Renal cortical epithelial cell (primary cell): Measurements from ENCODE around the gene NKX2-2. TPM values are rescaled to one million over a fixed set of nuclear protein-coding genes. Genes with fewer than 3 reads are reported as not detected.

Experiments used
- DNase-seq: peaks from one replicate; pipeline ENCODE4 v3.0.0-alpha.2; 2011; ENCODE audit warnings: low read depth
- total RNA-seq: library from RNA; depleted of rRNA; stranded (reverse); fragments of >200 nt; gene quantifications from 2 replicates; pipeline ENCODE4 v1.2.3, GENCODE V29; 2014

The NKX2-2 gene
- not detected in 2 replicates for total RNA-seq

DNA sequence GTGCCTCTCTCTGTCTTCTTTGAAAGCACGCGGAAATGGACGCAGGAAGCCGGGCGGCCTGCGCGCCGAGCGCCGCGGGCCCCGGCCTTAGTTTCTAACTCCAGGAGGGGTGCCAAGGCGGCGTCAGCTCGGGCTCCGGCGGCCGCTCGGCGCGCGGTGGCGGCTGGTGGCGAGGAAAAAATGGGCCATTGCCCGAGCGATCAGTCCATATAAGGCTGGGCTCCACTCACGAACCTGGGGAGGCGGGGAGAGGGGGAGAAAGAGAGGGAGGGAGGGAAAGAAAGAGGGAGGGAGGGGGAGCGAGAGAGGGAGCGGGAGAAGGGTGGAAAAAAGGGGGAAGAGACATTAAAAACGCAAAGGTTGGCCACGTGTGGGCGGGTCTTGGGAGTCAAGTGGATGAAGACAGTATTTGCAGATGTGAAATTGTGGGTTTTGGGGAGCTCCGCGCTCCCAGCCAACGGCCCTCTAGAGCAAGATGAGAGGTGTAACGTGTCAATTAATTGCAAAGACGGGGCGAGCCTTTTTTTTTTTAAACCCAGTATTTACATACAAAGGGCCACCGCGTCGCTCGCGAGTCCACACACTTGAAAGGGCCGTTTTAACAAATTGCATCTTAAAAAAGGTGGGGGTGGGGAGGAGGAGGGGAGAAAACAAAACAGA, at the start of gene NKX2-2:
TSS of gene NKX2-2 (minus strand) at position 184 of the 660 bp plus-strand sequence. CDS start 395 bp downstream, outside the sequence.
- DNase-seq, result no peak

- no peak for DNase-seq
Observed at GRCh38 chr20:21562656-21563055, 48.8 kb upstream of the NKX2-2 start.

DNA sequence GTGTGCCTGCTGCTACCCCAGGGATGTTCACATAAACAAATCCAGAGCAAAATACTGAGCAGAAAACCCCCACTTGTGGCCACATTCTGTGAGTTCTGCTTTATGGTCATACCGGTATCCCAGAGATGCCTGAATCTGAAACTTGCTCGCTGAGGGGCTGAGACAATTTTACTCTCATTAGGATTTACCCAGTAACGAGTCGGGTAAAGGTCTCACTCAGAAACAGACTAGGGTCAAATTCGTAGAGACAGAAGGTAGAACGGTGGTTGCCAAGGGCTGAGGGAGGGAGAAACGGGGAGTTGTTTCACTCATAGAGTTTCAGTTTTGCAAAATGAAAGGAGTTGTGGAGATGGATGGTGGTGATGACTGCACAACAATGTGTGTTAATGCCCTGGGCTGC, 45.4 kb upstream of the NKX2-2 start:
- DNase-seq, result no peak

DNA sequence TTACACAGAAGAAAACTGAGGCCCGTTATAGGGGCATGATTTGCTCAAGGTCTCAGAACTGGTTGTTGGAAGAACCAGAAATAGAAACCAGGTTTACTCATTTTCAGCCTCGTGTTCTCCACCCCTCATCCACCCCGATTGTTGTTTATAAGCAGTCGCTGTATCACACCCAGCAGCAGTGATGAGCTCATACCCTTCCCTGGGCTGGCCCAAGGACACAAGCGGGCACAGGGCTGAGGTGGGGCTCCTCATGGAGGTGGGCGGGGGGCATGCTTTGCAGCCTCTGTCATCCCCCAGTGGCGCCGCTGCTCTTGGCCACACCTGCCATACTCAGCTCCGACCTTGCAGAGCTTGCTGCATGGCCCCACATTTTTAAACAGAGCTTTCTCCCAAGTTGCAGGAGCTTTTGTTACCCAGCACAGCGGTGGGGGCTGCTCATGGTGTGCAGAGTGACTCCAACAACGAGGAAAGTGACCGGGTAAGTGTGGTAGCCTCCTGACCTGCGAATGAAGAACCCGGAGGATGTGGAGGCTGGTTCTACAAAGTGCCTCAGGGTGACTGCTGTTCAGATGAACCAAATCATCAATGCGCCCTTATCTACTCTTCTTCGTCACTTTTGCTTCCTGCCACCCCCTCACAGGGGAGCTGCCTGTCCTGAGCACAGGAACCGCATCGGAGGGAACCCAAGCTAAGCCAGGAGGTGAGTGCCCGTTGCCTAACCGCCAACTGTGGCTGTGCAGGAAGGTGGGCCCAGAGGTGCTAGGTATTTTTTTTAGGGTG, 43.6 kb upstream of the NKX2-2 start:
- no peak for DNase-seq

DNA sequence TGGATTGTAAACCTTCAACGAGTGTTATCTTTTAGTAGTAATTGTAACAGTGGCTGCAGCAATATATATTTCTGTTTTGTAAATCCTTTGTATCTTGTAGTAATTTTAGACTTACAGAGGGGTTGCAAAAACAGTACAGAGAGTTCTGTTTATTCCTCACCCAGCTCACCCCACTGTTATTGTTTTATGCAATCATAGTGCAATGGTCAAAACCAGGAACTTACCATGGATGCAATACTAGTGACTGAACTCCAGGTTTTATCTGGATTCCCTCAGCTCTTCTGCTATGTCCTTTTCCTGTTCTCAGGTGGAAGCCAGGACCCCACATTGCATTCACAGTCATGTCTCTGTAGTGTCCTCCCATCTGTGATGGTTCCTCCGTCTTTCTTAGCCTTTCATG, 42.5 kb upstream of the NKX2-2 start:
- DNase-seq, result no peak

DNA sequence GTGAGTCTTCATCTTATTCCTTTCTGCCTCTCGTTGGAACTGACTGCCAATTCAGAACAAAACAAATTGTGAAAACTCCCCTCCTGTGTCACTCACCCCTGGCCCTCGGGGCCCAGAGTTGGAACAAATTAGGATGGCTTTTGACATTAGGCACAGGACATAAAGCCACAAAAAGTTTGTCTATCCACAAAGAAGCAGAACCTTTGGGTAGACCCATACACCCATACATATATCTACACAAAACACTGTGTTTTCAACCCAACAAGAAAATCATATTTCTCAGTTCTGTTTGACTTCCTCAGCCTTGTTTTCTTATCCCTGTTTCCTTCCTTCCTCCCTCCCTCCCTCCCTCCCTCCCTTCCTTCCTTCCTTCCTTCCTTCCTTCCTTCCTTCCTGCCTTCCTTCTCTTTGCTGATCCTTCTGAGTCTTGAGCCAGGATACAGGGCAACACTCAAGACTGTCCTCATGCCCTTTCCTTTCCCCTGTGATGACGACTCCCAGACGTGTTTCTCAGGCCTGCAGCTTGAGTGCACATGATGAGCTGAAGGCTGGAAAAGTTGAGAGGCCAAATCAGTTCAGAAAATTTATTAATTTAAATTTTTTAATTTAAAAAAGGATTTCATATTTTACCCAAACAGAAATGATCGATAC, 41.7 kb upstream of the NKX2-2 start:
- no peak for DNase-seq

GRCh38 chr20:21554985-21555384, 41.1 kb upstream of the NKX2-2 start:
- DNase-seq, result no peak

DNA sequence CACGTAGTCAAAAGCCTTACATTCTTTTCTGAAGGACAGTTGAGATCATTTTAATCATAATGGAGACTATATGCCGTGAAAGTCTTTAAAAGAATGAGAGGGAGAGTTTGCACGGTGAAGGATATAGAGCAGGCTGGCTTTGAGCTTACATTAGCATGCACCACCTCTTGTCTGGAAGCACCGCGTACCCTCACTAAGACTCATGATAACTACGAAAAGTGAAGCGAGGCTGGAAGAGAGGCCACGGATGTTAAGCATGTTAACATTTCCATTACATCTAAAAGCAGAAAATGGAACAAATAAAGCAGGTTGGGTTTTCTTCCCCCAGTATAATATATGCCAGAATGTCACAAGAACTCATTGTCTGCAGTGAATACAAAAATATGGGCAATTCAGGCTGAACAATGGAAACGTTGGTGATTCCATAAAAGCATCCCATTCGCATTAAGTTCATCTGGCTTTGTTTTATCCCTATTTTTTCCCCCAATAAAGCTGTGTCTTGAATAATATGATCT, 40.6 kb upstream of the NKX2-2 start:
- DNase-seq, result no peak

DNA sequence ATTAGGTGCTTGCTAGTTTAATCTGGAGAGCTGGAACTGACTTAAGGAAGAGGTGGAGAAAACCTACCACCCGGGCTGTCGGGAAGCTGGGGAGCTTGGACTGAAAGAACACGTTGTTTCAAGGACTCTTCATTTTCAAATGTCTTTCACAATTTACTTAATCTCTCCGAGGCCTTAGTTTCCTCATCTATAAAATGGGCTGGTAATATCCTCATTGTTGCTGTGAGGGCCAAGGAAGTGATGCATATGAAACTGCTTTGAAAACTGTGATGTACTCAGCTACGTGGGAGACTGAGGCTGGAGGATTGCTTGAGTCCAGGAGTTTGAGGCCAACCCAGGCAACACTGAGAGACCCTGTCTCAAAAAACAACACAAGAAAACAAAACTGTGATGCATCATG, 36.7 kb upstream of the NKX2-2 start:
- DNase-seq, result no peak

- DNase-seq, result no peak
Observed at GRCh38 chr20:21548390-21549035, 34.6 kb upstream of the NKX2-2 start.

DNA sequence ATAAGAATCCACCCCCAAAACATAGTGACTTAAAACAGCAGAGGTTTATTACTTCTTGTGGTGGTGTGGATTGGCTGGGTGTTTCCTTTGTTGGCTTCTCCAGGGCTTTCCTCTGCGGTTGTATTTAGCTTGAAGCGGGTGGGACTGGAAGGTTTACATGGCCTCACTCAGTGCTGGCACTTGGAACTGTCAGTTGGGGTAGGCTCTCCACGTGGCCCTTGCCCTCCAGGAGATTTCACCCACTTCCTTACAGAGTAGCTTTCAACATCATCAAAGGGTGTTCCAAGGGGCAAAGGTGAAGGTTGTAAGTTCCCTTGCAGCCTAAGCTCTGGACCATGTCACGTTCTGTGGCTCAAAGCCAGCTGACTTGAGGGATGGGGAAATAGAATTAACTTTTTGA, 32.5 kb upstream of the NKX2-2 start:
- no peak for DNase-seq

DNA sequence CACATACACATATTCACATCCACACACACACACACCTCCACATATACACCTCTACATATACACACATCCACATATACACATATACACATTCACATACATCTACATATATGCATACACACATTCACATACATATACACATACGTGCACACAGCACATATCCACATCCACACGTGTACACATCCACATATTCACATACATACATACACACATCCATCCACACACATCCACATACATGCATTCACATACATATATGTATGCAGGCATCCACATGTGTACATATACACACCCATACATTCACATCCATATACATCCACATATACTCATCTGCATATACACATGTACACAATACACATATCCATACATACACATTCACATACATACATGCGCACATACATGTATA, 25.6 kb upstream of the NKX2-2 start:
- DNase-seq, result no peak

GRCh38 chr20:21534886-21535285, 21.0 kb upstream of the NKX2-2 start:
- no peak for DNase-seq

DNA sequence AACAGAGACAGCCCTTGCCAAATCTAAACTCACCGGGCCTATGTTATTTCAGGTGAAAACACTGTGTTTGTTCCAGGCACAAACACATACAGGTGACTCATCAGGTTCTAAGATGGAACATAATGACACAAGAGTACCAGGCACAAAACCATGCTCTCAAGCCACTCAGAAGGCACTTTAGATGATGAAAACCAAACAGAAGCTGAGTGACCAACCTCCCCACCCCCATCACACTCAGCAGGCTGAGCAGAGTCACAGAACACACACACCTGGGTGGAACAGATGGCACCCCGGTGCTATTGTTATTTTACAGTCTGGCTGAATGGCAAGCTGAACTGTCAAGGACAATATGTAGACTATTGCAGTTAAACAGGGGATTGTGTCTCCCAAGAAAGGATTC, 20.6 kb upstream of the NKX2-2 start:
- no peak for DNase-seq

DNA sequence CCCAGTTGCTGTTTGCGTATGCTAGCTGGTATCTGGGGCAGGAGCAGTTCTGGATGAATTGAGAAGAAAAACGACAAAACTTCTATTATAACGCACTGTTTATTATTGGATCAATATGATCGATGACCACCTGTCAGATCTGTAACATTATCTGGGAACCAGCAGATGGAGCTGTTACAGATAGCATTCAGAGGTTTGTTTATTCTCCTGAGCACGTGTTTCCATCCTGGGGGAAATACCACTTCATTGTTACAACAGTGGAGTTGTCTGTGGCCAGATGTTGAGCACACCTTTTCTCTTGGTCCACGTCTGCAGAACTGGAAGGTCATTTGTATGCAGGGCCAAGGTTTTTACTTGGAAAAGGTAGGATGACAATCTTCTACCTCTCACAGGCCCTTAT, 16.0 kb upstream of the NKX2-2 start:
- no peak for DNase-seq

GRCh38 chr20:21528870-21529269, 15.0 kb upstream of the NKX2-2 start:
- DNase-seq, result no peak

DNA sequence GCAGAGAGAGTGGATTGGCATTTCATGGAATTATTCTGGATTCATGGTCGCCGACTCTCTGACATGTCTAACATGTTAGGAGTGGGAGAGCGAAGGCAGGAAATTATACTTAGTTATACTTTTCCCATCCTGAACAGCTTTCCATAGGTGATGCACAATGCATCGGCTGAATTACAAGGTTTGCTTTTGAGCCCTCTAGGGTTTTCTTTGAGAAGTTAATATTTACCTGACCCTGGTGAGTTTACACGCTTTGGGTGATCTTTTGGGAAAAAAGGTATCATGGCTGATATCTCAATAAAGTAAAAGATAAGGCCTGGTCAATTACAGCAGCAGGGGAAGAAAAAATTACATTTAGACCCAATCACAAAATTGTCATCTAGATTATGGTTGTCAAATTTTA, 14.0 kb upstream of the NKX2-2 start:
- DNase-seq, result no peak

GRCh38 chr20:21526776-21527175, 12.9 kb upstream of the NKX2-2 start:
- DNase-seq, result no peak

GRCh38 chr20:21523895-21524294, 10.0 kb upstream of the NKX2-2 start:
- no peak for DNase-seq

DNA sequence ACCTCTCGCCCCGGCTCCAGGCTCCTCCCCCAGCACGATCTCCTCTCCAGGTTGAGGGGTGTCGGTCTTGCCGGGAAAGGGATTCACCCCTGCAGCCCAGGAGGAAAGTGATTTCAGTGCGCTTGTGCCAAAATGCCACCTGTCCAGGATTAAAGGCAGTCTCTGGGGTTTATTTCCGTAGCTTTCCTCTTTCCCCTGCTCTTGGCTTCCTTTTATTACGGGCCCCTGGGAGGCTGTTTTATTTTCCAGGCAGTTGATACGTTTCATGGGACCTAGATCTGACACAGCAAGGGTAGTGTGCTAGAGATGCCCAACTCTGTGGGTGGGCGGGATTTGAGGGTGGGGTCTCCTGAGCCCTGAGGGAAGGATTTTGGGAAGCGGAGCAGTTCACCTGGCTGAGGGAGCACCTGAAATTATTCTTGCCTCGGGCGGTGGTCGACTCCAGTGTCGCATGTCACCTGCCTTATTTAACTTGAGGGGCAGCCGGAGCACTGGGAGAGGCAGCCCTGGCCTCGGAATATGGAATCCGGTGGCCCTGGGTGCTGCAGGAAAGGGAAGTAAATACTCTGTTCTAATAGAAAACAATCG, 9.5 kb upstream of the NKX2-2 start:
- DNase-seq, result no peak

- no peak for DNase-seq
Observed at GRCh38 chr20:21522481-21523280, 8.8 kb upstream of the NKX2-2 start.
